ENCODE data around the gene TTC39A.

Gene TTC39A

DNA sequence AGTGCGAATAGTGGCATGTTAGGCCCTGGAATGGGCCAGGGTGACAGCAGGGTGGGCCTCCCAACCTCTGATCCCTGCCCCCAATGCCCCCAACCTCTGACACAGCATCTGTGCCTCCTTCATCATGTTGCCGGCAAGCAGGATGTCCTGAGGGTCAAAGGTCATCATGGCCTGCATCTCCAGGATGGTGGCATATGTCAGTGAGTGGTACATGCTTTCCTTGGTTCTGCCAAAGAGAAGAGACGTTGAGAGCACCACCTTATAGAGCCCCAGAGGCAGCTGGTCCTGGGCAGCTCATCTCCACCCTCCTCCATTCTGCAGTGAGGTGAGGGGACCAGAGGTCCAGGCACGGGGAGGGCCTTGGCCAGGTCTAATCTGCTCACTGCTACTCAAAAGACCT is 17.6 kb downstream of the TTC39A start:
- DNase-seq (ENCODE audit: low read depth) = no peak
- TF ChIP-seq POLR2A (IDR thresholded peaks at IDR 0.05; ENCODE audit: extremely low read depth, insufficient read length) = no peak
- no peak for TF ChIP-seq MYC (IDR thresholded peaks at IDR 0.05; ENCODE audit: low read depth, low read length)
- TF ChIP-seq, protein P1, sequence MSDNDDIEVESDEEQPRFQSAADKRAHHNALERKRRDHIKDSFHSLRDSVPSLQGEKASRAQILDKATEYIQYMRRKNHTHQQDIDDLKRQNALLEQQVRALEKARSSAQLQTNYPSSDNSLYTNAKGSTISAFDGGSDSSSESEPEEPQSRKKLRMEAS (IDR thresholded peaks at IDR 0.05; ENCODE audit: low read depth, low read length) = no peak
- TF ChIP-seq CTCF (IDR thresholded peaks at IDR 0.05; ENCODE audit: low read depth, low read length) = no peak
- no peak overlapping the region for H3K4me3 ChIP-seq (ENCODE audit: low read depth, low read length)

GRCh38 chr1:51311826-51312225 is 18.5 kb downstream of the TTC39A start:
- TF ChIP-seq POLR2A (IDR thresholded peaks at IDR 0.05; ENCODE audit: extremely low read depth, insufficient read length) (no peak), CTCF (IDR thresholded peaks at IDR 0.05; ENCODE audit: low read depth, low read length) (no peak), MYC (IDR thresholded peaks at IDR 0.05; ENCODE audit: low read depth, low read length) (no peak)
- TF ChIP-seq, protein P1 (IDR thresholded peaks at IDR 0.05; ENCODE audit: low read depth, low read length) = no peak
- H3K4me3 ChIP-seq (ENCODE audit: low read depth, low read length) = no peak overlapping the region
- no peak for DNase-seq (ENCODE audit: low read depth)

DNA sequence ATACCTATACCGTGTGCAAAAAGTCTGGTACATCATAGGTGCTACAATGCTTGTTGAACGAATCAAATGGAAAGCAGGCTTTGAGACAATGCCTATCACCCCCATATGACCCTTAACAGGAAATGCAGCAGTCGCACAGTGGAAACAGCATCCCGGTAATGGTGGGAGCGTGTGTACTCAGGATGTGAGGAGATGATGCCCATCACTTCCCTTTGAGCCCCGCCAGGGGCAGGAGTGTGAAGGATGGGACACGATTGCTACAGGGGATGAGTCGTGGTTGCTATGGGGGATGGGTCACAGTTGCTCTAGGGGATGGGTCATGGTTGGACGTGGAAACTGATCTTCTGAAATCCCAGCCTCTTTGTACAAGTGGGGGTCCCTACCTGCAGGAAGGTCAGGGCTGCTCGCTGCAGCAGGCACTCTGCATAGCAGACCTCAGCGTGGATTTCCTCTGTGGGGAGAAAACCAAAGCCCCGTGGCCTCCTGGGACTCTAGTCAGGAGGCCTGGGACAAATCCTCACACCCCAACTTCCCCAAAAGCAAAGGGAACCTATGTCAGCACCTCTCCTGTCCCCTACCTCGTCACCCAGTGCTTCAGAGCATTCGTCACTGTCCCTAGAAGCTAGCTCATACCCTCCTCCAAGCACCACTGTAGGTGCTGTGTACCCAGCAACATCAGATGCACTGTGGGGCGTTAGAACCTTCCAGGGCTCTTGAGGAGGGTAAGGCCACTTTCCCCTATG is 19.3 kb downstream of the TTC39A start:
- no peak overlapping the region for H3K4me3 ChIP-seq (ENCODE audit: low read depth, low read length)
- DNase-seq (ENCODE audit: low read depth) = peak; percentile 63
- no peak for TF ChIP-seq POLR2A (IDR thresholded peaks at IDR 0.05; ENCODE audit: extremely low read depth, insufficient read length)
- TF ChIP-seq, protein P1 (IDR thresholded peaks at IDR 0.05; ENCODE audit: low read depth, low read length) = no peak
- no peak for TF ChIP-seq CTCF (IDR thresholded peaks at IDR 0.05; ENCODE audit: low read depth, low read length)
- no peak for TF ChIP-seq MYC (IDR thresholded peaks at IDR 0.05; ENCODE audit: low read depth, low read length)

GRCh38 chr1:51309291-51309690 is 21.1 kb downstream of the TTC39A start:
- no peak for DNase-seq (ENCODE audit: low read depth)
- H3K4me3 ChIP-seq (ENCODE audit: low read depth, low read length) = no peak overlapping the region
- no peak for TF ChIP-seq POLR2A (IDR thresholded peaks at IDR 0.05; ENCODE audit: extremely low read depth, insufficient read length)
- TF ChIP-seq CTCF (IDR thresholded peaks at IDR 0.05; ENCODE audit: low read depth, low read length) = no peak
- TF ChIP-seq MYC (IDR thresholded peaks at IDR 0.05; ENCODE audit: low read depth, low read length) = no peak
- TF ChIP-seq, protein P1 (IDR thresholded peaks at IDR 0.05; ENCODE audit: low read depth, low read length) = no peak

- no peak overlapping the region for H3K4me3 ChIP-seq (ENCODE audit: low read depth, low read length)
- no peak for TF ChIP-seq POLR2A (IDR thresholded peaks at IDR 0.05; ENCODE audit: extremely low read depth, insufficient read length)
- no peak for TF ChIP-seq CTCF (IDR thresholded peaks at IDR 0.05; ENCODE audit: low read depth, low read length)
- TF ChIP-seq, protein P1 (IDR thresholded peaks at IDR 0.05; ENCODE audit: low read depth, low read length) = no peak
- TF ChIP-seq MYC (IDR thresholded peaks at IDR 0.05; ENCODE audit: low read depth, low read length) = no peak
- DNase-seq (ENCODE audit: low read depth) = no peak
These were observed 21.7 kb downstream of the TTC39A start for GRCh38 chr1:51308636-51309035.

Measured in NB4 (cell line).